ENCODE data around the gene ELK4.

- TF ChIP-seq POLR2A (IDR thresholded peaks at IDR 0.05; ENCODE audit: low read length) (no peak), GATA1 (IDR thresholded peaks at IDR 0.05; ENCODE audit: low read depth, low read length) (no peak)
Measured at GRCh38 chr1:205600085-205600484, 31.7 kb downstream of the ELK4 start.
